Kasumi-1 (cell line): ENCODE results near the gene NCR2.
A peak's percentile ranks its signal among the peaks of the same experiment; 100 is the strongest.

Source experiments
- DNase-seq, 2 experiments: peaks; one replicate each; lab custom pipeline; 2025; lab: John Stamatoyannopoulos, UW

Gene NCR2

DNA sequence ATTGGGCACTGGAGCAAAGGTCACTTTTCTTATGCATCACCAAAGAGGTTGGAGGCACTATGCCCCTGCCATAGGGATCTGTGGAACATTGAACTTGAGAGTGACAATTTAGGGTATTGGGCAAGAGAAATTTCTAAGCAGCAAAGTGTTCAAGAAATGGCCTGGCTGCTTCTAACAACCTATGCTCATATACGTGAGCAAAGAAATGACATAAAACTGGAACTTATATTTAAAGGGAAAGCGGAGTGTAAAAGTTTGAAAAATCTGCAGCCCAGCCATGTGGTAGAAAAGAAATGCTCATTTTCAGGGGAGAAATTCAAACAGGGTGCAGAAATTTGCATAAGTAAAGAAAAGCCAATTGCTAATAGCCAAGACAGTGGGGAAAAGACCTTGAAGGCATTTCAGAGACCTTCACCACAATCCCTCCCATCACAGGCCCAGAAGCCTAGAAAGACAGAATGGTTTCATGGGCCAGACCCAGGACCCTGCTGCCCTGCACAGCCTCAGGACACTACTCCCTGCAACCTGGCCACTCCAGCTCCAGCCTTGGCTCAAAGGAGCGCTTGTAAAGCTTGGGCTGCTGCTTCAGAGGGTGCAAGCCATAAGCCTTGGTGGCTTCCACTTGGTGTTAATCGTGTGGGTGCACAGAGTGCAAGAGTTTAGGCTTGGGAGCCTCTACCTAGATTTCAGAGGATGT lies 24.4 kb downstream of the NCR2 start:
- no peak for DNase-seq

DNA sequence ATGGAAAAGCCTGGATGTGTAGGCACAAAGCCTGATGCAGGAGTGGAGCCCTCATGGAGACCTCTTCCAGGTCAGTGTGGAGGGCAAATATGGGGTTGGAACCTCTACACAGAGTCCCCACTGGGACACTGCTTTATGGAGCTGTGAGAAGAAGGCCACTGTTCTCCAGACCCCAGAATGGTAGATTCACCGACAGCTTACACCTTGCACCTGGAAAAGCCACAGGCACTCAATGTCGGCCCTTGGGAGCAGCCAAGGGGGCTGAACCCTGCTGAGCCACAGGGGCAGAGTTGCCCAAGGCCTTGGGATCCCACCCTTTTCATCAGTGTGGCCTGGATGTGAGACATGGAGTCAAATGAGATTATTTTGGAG lies 24.9 kb downstream of the NCR2 start:
- DNase-seq, result no peak

DNA sequence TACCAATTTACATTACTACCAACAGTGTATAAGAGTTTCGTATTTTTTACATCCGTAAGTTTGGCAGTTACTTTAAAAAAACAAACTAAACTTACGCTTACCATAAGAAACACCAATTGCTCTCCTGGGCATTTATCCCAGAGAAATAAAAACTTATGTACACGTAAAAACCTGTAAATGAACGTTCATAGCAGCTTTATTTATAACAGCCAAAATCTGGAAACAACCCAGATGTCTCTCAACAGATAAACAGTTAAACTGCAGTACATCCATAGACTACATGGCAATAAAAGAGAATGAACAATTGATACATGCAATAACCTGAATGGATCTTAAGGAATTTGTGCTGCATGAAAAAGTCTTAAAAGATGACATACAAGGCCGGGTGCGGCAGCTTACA lies 30.7 kb downstream of the NCR2 start:
- no peak for DNase-seq

DNA sequence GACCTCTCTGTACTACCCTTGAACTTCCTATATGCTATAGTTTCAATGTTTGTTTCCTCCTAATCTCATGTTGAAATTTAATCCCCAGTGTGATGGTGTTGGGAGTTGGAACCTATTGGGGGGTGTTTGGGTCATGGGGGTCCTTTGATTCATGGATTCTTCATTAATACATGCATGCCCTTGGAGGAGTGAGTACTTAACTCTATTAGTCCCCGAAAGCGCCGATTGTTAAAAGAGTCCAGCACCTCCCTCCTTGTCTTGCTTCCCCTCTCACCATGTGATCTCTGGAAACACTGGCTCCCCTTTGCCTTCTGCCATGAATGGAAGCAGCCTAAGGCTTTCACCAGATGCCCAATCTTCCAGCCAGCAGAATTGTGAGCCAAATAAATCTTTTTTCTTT lies 31.7 kb downstream of the NCR2 start:
- no peak for DNase-seq

DNA sequence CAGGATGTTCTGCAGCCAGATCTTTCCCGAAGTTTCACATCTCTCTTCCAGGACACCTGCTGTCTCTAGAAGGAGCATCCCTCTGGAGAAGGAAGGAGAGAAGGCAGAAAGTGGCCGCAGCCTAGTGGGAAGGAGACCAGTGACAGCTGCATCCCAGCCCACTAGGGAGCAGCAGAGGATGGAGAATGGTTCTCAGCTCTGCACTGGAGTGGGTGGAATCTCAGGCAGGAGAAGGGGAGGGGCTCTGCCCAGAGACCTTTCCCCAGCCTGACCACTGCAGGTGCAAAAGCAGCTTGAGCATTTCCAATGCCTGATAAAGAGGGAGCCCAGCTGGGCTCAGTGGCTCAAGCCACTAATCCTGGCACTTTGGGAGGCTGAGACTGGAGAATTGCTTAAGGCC lies 32.3 kb downstream of the NCR2 start:
- peak; percentile 54 to 72 for DNase-seq

DNA sequence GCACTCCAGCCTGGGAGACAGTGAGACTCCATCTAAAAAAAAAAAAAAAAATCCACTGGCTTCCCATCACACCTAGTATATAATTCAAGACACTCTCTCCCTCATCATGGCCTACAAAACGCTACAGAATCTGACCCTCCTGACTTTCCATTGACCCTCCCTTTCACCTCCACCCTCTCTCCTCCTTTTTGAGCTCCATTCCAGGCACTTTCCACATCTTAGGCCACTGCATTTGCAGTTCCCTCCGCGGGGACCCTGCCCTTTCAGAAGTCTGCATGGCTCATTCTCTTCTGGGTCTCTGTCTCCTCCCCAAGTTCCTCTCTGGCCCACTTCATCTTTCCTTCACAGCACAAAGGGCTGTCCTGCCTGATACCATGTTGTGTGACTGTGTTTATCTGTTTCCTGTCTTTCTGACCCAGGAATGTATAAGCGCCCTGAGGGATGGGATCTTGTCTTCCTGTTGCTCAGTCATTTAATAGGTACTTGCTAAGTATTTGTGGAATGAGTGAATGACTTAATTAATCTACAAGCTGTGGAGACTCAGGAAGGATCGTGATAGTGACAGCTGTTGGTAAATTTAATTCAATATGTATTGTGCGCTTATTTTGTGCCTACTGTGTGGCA lies 35.2 kb downstream of the NCR2 start:
- DNase-seq, result no peak

DNA sequence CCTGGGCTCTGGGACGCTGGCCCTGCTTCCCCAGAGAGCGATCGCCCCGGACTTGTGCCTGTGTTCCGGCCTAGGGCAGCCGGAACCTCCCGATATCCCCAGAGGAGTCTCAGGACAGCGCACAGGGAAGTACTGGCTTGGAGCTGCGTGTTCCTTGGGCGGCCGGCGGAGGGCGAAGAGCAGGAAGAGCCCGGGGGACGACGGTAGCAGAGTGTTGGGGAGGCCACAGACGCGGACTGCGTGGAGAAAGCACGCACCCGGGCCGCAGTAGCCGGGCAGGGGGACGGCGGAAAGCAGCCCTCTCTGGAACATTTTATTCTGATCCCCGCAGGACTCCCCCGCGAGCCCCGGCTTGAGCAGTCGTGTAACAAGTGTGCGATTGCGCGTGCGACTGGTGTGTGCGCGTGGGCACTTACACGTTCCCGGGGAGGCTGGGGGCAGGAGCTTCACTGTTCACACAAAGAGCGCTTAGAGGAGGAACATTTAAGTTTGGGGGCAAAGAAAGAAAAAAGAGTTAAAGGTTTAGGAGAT lies 36.1 kb downstream of the NCR2 start:
- peak; percentile 60 to 69 for DNase-seq

DNA sequence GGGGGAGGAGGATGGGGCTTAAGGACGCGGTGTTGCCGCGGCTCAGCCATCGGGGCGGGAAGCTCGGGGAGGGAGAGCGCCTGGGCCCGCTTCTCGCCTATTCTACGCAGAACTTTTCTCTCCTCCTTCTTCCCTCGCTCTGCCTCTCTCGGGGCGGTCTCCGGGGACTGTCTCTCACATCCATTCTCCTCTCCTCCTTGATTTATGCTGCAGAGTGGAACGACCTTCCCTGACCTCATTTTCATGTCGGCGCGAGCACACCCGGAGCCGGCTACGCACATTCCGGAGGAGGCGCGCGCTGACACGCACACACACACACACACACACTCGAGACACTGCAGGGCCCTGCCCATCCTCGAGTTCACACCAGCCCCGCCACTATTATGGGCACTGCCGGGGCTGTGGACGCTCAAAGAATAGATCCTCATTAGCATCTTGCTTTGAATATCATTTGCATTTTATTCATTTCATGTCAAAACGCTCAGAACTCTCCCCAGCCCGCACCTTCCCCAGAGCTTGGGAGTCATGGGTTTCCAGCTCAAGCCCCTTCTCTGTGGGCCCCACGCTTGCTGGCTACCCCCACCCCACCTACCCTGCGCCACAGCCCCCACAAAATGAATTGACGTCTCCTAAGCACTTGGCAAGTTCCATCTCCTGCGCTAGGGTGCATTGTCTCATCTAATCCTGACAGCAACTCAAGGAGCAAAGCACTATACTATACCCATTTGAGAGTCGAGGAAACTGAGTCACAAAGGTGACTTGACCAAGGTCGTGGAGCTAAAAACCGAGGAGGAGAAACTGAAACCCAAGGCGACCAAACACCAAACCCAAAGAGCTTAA lies 36.8 kb downstream of the NCR2 start:
- no peak for DNase-seq

DNA sequence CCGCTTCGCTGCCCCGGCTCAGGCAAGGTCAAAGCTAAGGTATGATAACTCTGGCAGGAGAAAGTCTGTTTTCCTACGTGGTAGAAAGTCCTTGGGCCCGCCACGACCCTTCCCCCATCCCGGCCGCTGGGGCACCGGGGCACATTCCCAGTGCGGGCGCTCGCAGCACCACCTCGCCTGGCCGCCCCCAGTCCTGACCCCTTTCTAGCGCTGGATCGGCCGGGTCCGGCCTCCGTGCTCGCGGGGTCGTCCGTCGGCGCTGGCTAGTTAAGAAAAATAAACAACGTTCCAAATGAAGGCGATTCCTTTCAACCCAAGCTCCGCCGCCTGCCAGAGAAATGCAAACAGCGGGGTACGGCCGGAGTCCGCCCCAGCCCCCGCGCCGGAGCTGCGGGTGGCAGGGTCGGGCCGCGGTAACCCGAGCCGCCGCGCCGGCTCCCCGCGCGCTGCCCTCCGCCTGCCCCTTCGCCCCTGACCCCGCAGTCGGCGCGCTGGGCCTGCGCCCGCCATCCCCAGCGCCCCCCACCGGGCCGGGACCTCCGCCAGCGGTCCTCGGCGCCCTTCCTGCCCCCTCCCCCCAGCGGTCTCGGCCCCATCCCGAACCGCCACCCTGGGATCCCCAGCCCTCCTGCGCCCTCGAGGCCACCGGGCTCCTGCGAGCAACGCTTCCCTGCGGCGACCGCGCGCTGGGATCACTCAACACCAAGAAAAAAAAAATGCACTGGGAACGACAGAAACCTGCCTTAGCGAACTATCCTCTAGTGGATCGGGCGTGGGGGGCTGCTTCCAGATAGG lies 37.6 kb downstream of the NCR2 start:
- DNase-seq, result no peak

DNA sequence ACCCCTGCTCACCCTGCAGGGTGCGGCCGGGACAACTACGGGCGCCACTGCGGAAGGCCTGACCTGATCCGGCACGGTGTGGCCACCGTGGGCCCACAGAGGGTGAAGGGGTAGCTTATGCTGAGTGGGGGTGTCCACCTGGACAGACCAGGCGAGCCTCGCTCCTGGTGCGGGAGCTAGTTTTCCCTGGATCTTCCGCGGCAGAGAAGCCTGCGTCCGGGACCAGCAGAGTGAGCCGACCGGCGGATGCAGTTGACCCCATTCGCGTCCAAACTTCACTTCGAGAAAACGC lies 38.2 kb downstream of the NCR2 start:
- no peak for DNase-seq

DNA sequence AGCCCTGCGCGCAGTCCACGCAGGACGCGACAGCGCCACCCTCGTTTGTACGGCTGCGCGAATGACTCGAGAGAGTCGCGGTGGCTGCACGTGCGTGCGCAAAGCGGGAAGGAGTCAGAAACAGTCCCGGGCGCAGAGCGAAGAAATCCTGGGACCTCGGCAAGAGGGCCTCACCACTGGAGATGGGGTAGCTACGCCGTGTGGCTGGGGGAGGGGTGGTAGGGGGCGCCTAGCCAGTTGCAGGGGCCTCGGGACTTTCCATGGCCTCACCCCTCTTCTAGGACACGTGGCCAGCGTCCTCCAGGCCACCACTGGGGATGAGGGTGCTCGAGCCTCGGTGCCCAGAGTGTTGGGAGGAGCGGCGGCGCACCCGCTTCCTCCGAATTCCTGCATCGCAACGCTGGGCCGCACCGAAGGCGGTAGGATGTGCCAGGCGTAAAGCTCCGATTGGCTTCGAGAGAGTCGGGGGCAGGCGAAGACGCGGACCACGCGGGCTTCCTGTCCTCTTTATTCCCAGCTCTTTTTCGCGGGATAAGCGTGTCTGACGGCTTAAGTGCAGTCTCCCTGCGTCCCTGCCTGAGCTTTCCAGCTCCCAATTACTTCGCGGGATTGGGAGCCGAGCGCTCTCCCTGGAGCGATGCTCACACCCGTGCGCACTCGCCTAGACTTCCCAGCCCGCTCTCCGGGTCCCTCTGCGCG lies 38.7 kb downstream of the NCR2 start:
- DNase-seq, result no peak

DNA sequence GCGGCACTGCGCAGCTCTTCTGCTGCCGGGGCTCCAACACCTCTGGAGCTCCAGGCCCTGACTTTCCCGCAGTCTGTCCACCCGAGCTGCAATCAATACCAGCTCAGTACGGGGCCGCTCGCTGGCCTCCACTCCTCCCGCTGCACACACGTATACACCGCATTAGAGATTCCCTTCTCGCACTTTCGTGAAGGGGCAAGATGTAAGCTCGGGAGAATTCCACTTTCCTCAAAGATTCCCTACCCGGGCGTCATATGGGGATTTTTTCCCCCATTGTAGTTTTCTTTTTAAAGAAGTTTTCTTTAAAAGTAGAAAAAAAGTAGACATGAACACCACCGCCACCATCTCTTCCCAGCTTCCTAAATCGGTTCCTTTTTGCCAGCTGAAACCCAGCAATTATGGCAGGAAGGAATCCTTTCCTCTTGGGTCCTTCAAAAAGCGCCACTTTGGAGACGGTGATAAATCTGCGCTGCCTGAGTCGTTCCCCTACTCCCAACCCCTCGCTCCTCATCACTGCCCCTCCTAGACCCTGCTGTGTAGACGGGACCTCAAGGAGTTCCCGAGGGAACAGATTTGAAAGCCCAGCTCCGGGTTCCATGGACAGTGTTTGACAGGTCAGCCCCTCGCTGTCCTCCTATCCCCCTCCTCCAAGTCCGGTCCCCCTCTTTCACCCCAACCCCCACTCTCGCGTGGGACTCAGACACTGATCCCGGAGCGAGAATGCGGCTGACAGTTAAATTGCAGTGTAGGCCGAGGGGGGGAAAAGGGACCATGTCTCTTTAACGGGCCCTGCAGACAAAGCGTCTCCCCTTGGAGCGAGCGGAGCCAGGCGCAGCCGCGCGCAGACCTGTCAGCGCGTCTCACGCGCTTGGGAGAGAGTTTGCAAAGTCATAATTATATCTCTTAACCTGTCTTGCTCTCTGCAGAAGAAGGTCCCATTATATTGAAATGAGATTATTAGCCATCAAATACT lies 39.5 kb downstream of the NCR2 start:
- no peak for DNase-seq

DNA sequence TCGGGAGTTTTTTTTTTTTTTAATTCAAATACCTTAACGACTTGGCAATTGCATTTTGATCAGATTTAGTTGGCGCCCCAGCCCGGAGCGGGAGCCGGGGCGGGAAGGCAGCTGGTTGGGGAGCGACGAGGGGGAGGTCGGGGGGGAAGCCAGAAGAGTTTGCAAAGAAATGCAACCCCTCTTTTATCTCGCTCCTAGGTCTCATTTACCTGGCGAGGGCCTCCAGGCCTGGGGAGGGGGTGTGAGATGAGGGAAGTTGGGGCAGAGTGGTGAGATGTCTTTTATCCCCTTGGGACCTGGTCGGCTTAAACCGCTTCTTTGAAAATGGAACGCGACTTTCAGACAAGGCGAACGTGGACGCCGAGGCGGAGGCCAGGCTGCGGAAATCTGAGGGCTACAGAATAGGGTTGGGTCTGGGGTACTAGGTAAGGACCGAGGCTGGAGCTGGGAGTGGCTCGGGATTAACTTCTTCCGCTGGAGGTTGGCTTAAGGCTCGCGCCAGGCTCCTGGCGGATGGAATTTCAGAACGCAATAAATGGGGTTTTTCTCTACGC lies 40.3 kb downstream of the NCR2 start:
- no peak for DNase-seq

DNA sequence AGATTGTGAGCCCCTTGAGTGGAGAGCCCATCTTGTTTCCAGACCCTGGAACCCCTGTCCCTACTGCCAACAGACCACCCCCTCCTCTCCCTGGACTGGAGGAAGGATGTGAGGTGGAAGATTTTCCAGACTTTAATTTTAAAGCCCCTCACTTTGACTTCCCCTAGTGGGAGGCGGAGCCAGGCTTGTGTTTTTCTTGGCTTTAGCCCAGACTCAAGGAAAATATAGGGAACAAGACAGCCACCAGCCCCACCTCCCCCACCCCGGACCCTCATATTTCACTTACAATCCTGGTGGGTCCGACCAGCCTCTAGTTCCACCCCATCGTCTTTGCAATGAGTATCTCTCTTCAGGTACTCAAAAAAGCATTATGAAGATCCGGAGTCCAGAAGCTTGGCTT lies 40.8 kb downstream of the NCR2 start:
- DNase-seq, result no peak

DNA sequence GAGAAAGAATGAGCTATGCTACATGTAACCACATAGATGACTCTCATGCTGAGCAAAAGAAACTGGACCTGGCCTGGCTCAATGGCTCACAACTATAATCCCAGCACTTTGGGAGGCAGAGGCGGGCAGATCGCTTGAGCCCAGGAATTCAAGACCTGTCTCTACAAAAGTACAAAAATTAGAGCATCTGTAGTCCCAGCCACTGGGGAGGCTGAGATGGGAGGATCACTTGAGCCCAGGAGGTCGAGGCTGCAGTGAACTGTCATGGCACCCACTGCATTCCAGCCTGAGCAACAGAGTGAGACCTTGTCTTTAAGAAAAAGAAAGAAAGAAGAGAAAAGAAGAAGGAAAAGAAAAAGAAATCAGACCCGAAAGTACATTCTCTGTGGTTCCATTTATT lies 41.7 kb downstream of the NCR2 start:
- DNase-seq, result no peak

DNA sequence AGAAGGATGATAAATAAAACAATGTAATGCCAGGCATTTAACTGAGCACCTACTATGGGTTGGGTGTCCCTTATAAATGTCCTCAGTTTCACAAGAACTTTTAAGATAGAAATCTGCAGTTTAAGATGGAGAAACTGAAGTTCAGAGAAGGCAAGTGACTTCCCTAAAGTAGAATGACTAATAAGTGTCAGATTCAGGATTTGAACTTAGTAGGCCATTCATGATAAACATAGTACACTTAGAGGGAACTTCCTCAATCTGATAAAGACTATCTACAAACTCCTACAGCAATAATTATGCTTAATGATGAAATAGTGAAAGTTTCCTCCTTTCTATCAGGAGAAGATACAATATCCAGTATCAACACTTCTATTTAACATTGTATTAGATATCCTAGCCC lies 43.9 kb downstream of the NCR2 start:
- DNase-seq, result peak; percentile 64 to 68

DNA sequence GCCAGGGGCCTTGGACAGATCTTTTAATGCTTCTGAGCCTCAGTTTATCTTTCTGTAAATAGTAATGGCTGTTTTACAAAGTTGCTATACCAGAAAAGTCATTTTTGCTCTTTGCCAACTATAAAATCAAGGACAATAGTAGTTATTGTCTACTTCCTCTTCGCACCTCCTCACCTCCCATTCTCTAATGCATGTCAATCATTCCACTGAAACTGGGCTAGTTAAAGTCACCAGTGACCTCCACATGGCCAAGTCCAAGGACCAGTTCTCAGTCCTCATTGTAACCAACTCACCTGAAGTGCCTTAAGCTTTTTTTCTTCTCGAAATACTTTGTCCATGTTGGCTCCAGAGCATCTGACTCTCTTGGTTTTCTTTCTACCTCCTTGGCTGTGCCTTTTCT lies 51.2 kb downstream of the NCR2 start:
- DNase-seq, result no peak

DNA sequence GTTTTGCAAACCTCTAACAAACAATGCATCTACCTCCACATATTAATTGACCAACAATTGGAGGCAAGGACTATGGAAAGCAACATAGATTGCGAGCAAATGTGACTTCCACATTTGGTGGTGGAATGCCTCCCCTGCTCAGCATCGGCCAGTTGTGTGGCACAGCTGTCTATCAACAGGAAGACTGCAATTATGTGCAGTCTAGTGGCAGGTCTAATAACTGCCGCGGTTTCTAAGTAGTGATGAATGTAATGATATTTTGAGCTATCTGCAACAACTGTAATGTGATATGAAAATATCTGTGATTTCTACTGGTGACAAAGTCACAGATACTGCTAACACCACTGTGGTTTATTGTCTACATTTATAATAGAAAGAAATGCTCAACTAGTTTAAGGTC lies 56.8 kb downstream of the NCR2 start:
- DNase-seq, result peak; percentile 17 to 20

DNA sequence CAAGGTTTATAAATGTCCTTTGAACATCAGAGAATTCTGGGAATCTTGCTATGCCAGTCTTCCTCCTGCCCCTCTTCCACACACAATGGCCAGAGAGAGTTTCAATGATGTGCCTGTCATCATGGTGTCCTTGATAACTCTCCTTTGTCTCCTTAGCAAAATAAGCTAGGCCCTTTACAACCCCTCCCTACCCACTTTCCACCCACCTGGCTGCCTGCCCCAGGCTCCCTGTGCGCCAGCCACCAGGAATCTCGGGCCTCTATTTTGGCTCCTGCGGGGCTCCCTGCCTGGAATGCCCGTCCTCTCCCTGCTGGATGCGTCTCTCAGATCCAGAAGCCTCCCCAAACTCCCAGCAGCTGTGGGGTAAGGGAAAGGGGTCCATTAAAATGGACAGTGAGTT lies 60.9 kb downstream of the NCR2 start:
- no peak for DNase-seq

DNA sequence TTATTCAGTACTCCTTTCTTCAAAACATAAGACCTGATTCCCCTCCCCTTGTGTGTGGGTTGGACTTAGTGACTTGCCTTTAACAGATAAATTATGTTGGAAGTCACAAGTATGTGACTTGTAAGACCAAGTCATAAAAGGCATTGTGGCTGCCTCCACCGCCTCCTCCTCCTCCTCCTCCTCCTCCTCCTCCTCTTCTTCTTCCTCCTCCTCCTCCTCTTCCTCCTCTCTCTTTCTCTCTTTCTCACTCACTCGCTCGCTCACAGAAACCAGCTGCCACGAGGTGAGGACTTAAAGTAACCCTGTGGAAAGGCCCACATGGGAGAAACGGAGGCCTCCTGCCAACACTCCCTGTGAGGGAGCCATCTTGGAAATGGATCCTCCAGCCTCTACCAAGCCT lies 64.0 kb downstream of the NCR2 start:
- no peak for DNase-seq
